Activated B cell treated with CpG ODN at 0.5 μM for 24 hours (primary cell): ENCODE results near the gene TMEM108. TPM values are rescaled to one million over a fixed set of nuclear protein-coding genes. Genes with fewer than 3 reads are reported as not detected.
A peak's percentile ranks its signal among the peaks of the same experiment; 100 is the strongest.

Experiments
- ATAC-seq: fragments of 200-7000 bp; cut with Tn5 transposase; one replicate; pipeline ENCODE4 v1.10.0; 2021; ENCODE audit warnings: low read depth, mild to moderate bottlenecking, moderate library complexity
- CTCF ChIA-PET: fragments of 350-600 bp; sonication (Branson Sonifier 250); formaldehyde crosslinking; loops from one replicate; lab custom pipeline; 2021; ENCODE audit warnings: antibody characterized with exemption; lab: Charles Lee
- POLR2A ChIA-PET: fragments of 350-600 bp; sonication (Branson Sonifier 250); formaldehyde crosslinking; loops from one replicate; lab custom pipeline; 2021; ENCODE audit warnings: antibody characterized with exemption; lab: Charles Lee
- DNase-seq: peaks from one replicate; pipeline ENCODE4 v3.0.0; 2022
- H3K27ac Mint-ChIP-seq: one replicate; pipeline ENCODE4 v1.8.0; 2020; ENCODE audit warnings: mixed read lengths
- H3K27me3 Mint-ChIP-seq: one replicate; pipeline ENCODE4 v1.8.0; 2021; ENCODE audit warnings: mixed read lengths
- H3K36me3 Mint-ChIP-seq: one replicate; pipeline ENCODE4 v1.8.0; 2021; ENCODE audit warnings: low read depth, mixed read lengths
- H3K4me1 Mint-ChIP-seq: one replicate; pipeline ENCODE4 v1.8.0; 2021; ENCODE audit warnings: mixed read lengths
- H3K4me3 Mint-ChIP-seq: one replicate; pipeline ENCODE4 v1.8.0; 2020; ENCODE audit warnings: mild to moderate bottlenecking, mixed read lengths
- H3K9me3 Mint-ChIP-seq: one replicate; pipeline ENCODE4 v1.8.0; 2020; ENCODE audit warnings: mixed read lengths
- intact Hi-C: fragments of 100-400 bp; cut with micrococcal nuclease; formaldehyde crosslinking; loops from one replicate; pipeline ENCODE4 v1.15.1; 2024
- total RNA-seq: library from RNA; stranded (reverse); gene quantifications from 2 replicates; pipeline ENCODE4 v1.2.3, GENCODE V29; 2022
- TF ChIP-seq, protein P1 (sequence below): fragments of 200-600 bp; IDR thresholded peaks from one replicate; pipeline ENCODE4 v1.8.0; 2022; ENCODE audit warnings: antibody characterized with exemption, mild to moderate bottlenecking

TMEM108 gene
- total RNA-seq, 1 donor from 2014 or later, result not detected

DNA sequence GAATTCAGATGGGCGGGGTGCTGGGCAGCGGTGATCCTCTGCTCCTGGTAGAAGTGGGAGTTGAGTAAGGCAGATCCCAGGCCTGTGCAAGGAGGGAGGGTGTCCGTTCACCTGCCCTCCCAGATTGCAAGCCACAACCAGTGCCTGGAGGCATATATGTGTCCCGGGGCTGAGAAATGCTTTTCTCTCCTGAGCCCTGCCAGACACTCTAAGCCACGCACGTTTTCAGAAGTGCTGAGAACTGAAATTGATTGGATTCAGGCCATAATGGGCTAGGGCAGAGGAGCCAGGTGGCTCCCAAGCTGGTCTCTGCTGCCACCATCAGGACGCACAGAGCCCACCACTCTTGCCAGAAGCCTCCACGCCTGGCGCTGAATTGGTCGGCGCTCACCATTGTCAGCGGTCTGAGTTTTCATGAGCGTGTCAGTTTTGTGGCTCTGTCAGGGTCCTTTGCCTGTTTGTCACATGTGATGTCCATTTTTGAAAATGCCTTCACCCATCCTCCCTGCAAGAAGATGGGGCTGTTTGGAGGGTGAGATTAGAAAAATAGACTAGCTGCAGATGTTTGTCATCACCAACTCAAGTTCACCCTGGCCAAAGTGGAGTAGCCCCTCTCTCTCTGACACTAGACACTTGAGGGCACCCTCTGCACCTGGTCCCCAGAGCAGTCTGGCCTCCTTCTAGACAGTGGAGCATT lies 346.3 kb downstream of the TMEM108 start:
- Mint-ChIP-seq H3K36me3 (no peaks in the 10 kb centered on the region), H3K9me3 (no peaks in the 10 kb centered on the region), H3K27me3 (peaks cover 11% of the 10 kb centered on the region), H3K27ac (no peak overlapping the region), H3K4me1 (no peaks in the 10 kb centered on the region), H3K4me3 (no peak overlapping the region)
- ATAC-seq (peak; percentile 73), DNase-seq (peak; percentile 22)
- intact Hi-C loops, result loop anchor here (1.0 to 10.0 kb wide), 3 partner anchors 340 to 725 kb away; partner anchors contain the start of gene ACAD11
- POLR2A ChIA-PET, result no interaction called here
- CTCF ChIA-PET, result interaction anchor here (4.2 kb wide), 1 partner anchor 658 kb away, joined by 15 read pairs; no protein-coding TSS in a partner anchor
- TF ChIP-seq, protein P1, sequence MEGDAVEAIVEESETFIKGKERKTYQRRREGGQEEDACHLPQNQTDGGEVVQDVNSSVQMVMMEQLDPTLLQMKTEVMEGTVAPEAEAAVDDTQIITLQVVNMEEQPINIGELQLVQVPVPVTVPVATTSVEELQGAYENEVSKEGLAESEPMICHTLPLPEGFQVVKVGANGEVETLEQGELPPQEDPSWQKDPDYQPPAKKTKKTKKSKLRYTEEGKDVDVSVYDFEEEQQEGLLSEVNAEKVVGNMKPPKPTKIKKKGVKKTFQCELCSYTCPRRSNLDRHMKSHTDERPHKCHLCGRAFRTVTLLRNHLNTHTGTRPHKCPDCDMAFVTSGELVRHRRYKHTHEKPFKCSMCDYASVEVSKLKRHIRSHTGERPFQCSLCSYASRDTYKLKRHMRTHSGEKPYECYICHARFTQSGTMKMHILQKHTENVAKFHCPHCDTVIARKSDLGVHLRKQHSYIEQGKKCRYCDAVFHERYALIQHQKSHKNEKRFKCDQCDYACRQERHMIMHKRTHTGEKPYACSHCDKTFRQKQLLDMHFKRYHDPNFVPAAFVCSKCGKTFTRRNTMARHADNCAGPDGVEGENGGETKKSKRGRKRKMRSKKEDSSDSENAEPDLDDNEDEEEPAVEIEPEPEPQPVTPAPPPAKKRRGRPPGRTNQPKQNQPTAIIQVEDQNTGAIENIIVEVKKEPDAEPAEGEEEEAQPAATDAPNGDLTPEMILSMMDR, result no peak

DNA sequence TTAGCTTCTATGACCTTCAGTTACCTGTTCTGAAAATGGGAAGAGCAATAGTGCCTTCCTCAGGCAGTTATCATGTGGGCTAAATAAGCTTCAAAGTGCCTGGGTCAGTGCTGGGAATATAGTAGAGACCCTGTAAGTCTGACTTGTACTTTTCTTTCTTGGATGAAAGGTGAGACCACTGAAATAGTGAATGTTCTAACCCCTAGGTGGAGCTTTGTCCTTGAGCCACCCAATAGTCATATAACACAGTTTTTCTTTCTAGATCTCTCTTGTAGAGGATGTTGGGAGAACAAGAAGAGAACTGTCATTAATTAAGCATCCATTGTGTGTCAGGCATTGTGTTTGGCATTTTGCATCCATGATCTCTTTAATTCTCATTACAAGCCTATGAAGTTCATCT lies 348.7 kb downstream of the TMEM108 start:
- Mint-ChIP-seq H3K4me3 (no peak overlapping the region), H3K9me3 (no peaks in the 10 kb centered on the region), H3K27me3 (peaks cover 9% of the 10 kb centered on the region), H3K4me1 (no peaks in the 10 kb centered on the region), H3K27ac (no peak overlapping the region), H3K36me3 (no peaks in the 10 kb centered on the region)
- ChIA-PET CTCF (interaction anchor here (1.2 kb wide), 1 partner anchor 661 kb away, joined by 3 read pairs; no protein-coding TSS in a partner anchor), POLR2A (no interaction called here)
- DNase-seq (no peak), ATAC-seq (no peak)
- TF ChIP-seq, protein P1, result no peak
- intact Hi-C loops, result loop anchor here (10.0 kb wide), 1 partner anchor 342 kb away; no protein-coding TSS in a partner anchor

DNA sequence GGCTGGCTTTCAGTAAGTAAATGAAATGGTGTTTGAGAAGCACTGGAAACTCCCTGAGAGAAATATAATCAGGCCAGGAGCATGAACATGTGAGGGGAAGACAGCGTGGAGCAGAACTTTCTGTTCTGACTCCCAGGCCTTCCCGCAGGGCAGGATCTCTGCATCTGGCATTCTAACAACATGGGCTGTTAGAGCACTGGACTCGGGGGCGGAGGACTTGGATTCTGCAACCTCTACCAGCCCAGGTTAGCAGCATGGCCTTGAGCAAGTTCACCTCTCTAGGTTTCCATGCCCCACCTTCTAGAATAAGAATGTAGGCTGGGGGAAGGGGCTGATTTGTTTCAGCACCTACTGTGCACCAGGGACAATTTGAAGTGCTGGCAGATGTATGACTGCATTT lies 349.1 kb downstream of the TMEM108 start:
- ChIA-PET POLR2A (no interaction called here), CTCF (interaction anchor here (1.2 kb wide), 1 partner anchor 661 kb away, joined by 3 read pairs; no protein-coding TSS in a partner anchor)
- Mint-ChIP-seq H3K4me1 (no peaks in the 10 kb centered on the region), H3K27me3 (peaks cover 6% of the 10 kb centered on the region), H3K4me3 (no peak overlapping the region), H3K36me3 (no peaks in the 10 kb centered on the region), H3K9me3 (no peaks in the 10 kb centered on the region), H3K27ac (no peak overlapping the region)
- TF ChIP-seq, protein P1, result no peak
- ATAC-seq, result no peak
- DNase-seq, result no peak
- intact Hi-C loops, result loop anchor here (10.0 kb wide), 1 partner anchor 343 kb away; no protein-coding TSS in a partner anchor

DNA sequence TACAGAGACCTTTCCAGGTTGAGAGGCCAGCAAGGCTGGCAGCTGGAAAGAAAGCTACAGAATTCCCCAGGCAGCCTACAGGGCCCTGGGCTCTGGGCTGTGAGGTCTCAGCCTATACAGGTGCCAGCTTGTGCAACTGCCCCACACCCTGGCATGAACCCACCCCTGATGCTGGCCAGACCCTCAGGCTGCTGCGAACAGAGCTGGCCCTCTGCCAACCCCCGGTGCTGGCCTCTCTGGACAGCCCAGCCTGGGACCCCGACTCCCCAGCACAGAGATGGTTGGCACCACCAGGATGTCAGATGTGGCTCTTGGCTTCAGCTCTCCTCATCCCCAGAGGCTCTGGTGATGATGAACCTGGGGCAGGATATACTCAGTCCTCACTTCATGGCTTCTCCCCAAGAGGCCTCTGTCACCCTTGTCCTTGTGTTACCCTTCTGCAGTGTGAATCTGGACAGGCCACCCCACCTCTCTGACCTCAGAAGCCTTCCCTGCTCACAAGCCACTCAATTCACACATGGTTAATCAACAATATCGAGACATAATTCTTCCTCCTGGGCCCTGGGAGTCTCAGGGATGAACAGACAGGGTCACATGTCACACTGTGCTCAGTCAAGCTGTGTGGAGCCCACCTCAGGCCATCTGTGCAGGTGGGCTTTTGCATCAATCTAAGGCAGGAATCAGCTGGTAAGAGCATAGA lies 350.7 kb downstream of the TMEM108 start:
- no peaks in the 10 kb centered on the region for H3K4me1 Mint-ChIP-seq
- H3K36me3 Mint-ChIP-seq, result no peaks in the 10 kb centered on the region
- peaks cover 6% of the 10 kb centered on the region for H3K27me3 Mint-ChIP-seq
- DNase-seq (no peak), ATAC-seq (no peak)
- ChIA-PET POLR2A (interaction anchor here (0.7 kb wide), 1 partner anchor 83 kb away, joined by 8 read pairs; no protein-coding TSS in a partner anchor), CTCF (interaction anchor here (1.2 kb wide), 1 partner anchor 662 kb away, joined by 3 read pairs; no protein-coding TSS in a partner anchor)
- TF ChIP-seq, protein P1, result no peak
- intact Hi-C loops, result loop anchor here (10.0 kb wide), 1 partner anchor 344 kb away; no protein-coding TSS in a partner anchor
- peaks cover under 1% of the 10 kb centered on the region for H3K9me3 Mint-ChIP-seq
- no peak overlapping the region for H3K27ac Mint-ChIP-seq
- no peak overlapping the region for H3K4me3 Mint-ChIP-seq
